ENCODE results near the gene MGAT5.

- TF ChIP-seq CTCF (IDR thresholded peaks at IDR 0.05; ENCODE audit: low read depth, low read length) (no peak), EZH2phosphoT487 (IDR thresholded peaks at IDR 0.05; ENCODE audit: low read depth) (no peak)
Measured at GRCh38 chr2:134455426-134455825, 201.6 kb downstream of the MGAT5 start.

Data from OCI-LY3 (cell line).